ENCODE results near the gene NUDT3.
"Not testable (repeated sequence)": the region's sequence is repeated elsewhere in the genome, so short reads cannot be mapped to it uniquely, and the experiment has no call there.

NUDT3 gene

DNA sequence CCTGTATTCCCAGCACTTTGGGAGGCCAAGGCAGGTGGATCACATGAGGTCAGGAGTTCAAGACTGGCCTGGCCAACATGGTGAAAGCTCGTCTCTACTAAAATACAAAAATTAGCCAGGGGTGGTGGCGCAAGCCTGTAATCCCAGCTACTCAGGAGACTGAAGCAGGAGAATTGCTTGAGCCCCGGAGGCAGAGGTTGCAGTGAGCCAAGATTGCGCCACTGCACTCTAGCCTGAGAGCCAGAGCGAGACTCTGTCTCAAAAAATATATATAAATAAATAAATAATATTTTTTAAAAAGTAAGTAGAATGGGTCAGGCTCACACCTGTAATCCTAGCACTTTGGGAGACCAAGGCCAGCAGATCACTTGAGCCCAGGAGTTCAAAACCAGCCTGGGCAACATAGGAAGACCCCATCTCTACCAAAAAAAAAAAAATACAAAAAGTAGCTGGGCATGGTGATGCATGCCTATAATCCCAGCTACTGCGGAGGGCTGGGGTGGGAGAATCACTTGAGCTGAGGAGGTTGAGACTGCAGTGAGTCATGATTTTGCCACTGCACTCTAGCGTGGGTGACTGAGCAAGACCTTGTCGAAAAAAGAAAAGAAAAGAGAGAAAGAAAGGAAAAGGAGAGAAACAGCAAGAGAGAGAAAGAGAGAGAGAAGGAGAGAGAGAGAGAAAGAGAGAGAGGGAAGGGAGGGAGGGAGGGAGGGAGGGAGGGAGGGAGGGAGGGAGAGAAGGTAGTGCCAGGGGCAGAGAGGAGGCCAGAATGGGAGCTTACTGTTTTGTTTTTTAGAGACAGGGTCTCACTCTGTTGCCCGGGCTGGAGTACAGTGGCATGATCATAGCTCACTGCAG lies 26.5 kb downstream of the NUDT3 start:
- not testable (repeated sequence) for DNase-seq

DNA sequence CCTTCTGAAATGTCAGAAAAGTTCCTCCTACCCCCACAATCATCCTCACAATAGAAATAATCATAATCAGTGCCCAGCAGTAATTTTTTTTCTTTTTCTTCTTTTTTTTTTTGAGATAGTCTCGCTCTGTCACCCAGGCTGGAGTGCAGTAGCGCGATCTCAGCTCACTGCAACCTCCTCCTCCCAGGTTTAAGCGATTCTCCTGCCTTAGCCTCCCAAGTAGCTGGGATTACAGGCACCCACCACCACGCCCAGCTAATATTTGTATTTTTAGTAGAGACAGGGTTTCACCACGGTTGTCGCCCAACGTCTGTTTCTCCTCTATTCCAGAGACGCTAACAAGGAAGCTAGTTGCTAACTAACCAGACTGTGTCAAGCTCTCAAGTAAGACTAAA lies 28.8 kb downstream of the NUDT3 start:
- not testable (repeated sequence) for DNase-seq

DNA sequence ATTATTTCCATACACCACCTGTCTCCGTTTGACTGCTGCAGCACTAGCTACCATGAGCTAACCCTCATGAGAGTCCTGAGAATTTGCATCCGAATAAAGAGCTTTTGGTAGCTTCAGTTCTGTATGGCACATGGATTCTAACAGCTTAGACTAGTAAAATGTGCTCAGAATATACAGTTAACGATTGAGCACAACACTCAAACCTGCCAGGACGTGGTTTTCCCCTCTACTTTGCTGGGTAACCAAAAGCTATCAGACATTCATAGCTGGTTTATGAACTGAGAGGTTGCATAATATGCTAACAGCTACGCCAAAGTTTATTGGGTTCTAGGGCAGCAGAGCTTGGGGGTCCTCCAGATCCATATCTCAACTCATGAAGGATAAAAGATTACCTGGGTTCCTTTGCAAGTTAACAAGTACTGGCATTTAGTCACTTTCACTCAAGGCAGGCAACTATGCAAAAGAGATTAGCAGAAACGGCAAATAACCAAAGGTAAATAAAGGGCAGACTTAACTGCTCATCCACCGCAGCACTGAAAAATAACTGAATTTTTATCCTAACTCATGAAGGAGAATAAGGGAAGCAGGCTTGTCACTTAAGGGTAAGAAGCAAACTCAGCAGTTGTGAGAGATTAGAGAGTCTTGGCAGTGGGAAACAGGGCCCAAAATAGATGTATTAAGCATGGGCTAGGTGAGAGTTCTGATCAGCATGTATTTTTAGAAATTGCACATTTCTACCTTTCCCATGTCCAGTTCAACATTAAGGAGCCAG lies 29.4 kb downstream of the NUDT3 start:
- no peak for DNase-seq

DNA sequence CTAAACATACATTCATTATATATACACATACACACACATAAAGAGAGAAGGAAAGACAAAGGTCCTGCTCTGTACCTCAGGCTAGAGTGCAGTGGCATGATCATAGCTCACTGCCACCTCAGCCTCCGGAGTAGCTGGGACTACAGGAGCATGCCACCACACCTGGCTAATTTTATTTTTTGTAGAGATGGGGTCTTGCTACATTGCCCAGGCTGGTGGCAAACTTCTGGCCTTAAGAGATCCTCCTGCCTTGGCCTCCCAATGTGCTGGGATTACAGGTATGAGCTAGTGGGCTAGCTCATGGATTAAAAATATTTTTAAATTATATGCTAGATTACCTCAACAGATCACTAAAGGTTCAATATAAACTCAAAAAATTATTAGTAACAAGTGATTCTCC lies 30.3 kb downstream of the NUDT3 start:
- no peak for DNase-seq

DNA sequence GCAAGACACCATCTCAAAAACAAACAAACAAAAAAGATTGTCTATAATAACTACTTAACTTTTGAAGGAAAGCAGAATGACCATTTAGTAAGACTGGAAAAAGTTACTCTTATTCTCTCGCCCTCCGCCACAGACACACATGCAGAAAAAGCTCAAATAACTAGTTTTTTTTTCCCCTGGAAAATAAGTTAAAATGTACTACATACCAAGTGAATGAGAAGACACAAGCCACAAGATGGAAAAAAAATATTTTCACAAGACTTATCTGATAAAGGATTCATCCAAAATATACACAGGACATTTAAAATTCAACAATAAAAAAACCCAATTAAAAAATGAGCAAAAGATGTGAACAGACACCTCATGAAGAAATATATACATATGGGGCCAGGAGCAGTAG lies 31.9 kb downstream of the NUDT3 start:
- DNase-seq = no peak

DNA sequence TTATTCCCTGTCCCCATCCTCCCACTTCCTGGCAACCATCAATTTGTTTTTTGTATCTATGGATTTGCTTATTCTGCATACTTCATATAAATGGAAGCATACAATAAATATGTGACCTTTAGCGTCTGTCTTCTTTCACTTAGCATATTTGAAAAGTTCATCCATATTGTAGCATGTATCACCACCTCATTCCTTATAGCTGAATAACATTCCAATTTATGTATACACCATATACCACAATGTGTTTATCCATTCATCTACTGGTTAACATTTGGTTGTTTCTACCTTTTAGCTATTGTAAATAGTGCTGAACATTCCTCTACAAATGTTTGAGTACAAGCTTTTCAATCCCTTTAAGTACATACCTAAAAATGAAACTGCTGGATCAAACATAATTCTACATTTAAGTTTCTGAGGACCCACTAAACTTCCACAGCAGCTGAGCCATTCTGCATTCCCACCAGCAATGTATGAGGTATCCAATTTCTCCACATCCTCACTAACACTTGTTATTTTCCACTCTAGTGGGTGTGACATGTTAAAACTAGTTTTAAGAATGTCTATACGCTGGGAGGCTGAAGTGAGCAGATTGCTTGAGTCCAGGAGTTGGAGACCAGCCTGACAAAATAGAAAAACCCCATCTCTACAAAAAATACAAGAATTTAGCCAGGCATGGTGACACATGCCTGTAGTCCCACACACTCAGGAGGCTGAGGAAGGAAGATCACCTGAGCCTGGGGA lies 32.9 kb downstream of the NUDT3 start:
- no peak for DNase-seq

DNA sequence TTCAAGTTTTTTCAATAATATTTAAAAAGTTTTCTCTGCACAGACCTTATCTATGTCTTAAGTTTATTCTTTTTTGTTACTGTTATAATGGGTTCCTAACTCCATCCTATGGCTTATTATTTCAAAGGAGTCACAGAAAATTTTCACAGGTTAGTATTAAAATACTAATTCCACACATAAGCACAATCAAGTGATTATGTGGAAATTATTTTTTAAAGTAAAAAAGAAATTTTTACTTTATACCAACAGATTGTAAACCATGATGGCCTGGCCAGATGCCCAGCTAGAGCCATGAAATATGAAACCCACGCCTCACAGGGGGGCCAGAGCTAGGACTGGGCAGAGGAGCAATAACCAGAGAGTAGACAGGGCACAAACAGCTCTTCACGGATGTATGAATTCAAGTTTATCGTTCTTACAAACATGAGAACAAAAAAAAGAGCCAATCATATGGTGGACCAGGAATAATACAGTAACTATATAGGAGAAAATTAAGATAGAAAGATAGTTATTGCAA lies 34.0 kb downstream of the NUDT3 start:
- no peak for DNase-seq

DNA sequence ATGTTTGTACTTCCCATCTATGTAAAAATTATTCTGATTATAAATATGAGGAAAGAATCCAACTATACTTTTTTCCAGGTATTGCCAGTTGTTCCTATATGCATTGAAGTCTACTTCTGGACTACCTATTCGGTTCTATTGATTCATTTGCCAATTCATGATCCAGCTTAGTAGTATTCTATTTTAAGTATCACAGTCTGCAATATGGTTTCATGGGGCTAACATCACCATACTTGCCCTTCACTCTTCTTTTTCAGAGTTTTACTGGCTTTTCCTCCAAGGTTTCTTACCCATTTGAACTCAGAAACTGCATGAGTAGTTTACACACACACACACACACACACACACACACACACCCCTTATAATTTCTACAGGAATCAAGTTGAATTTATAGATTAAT lies 34.5 kb downstream of the NUDT3 start:
- DNase-seq = no peak

DNA sequence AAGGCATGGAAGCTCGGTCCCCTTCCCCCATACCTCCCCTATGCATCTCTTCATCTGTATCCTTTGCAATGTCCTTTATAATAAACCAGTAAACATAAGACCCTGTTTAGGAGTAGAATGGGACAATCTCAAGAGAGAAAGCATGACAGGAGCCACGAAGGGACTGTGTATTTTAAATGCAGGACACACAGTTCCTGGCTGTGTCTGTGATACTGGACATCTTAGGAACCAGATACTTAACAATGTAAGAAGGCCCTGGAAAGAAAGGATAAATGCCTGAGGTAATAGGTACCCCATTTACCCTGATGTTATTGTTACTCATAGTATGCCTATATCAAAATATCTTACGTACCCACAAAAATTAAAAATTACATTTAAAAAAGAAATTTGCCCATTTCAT lies 36.6 kb downstream of the NUDT3 start:
- DNase-seq = no peak

DNA sequence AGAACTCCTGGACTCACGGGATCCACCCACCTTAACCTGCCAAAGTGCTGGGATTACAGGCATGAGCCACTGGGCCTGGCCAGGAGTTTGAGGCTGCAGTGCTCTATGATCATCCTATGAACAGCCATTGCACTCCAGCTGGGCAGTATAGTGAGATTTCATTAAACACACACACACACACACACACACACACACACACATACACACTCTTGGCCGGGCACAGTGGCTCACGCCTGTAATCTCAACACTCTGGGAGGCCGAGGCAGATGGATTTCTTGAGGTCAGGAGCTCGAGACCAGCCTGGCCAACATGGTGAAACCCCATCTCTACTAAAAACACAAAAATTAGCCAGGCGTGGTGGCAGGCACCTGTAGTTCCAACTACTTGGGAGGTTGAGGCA lies 38.2 kb downstream of the NUDT3 start:
- not testable (repeated sequence) for DNase-seq

DNA sequence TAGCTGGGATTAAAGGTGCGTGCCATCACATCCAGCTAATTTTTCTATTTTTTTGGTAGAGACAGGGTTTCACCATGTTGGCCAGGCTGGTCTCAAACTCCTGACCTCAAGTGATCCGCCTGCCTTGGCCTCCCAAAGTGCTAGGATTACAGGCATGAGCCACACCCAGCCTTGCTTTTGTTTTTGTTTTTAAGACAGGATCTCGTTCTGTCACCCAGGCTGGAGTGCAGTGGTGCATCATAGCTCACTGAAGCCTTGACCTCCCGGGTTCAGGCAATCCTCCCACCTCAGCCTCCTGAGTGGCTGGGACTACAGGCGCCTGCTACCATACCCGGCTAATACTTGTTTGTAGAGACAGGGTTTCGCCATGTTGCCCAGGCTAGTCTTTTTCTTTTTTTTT lies 38.9 kb downstream of the NUDT3 start:
- DNase-seq = not testable (repeated sequence)

DNA sequence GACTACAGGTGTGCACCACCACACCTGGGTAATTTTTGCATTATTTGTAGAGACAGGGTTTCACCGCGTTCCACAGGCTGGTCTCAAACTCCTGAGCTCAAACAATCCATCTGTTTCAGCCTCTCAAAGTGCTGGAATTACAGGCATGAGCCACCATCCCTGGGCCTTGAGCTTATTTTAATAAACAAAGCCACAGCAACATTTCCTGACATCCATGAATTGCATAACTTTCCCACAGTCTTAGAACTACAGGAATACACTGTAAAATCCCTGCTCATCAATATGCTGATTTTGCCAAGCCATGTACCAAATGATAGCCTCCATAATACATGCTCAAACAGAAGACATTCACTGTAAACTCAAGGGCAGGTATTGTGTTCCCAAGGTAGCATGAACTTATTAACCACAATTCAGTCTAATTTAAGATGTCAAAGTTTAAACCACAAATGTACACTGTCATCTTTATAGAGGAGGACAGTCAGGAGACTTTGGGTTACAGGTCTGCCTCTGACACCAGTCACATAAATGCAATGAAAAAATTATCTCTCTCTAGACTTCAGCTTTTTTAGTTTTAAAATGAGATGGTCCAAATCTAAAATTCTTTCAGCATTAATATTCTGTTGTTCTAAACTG lies 40.0 kb downstream of the NUDT3 start:
- DNase-seq = no peak

DNA sequence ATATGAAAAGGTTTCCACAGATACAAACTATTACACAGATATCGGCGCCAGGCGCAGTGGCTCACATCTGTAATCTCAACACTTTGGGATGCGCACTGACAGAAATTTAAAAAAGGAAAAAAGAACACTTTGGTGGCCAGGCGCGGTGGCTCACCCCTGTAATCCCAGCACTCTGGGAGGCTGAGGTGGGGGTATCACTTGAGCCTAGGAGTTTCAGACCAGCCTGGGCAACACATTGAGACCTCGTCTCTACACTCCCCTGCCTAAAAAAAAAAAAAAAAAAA lies 41.6 kb downstream of the NUDT3 start:
- DNase-seq = no peak

DNA sequence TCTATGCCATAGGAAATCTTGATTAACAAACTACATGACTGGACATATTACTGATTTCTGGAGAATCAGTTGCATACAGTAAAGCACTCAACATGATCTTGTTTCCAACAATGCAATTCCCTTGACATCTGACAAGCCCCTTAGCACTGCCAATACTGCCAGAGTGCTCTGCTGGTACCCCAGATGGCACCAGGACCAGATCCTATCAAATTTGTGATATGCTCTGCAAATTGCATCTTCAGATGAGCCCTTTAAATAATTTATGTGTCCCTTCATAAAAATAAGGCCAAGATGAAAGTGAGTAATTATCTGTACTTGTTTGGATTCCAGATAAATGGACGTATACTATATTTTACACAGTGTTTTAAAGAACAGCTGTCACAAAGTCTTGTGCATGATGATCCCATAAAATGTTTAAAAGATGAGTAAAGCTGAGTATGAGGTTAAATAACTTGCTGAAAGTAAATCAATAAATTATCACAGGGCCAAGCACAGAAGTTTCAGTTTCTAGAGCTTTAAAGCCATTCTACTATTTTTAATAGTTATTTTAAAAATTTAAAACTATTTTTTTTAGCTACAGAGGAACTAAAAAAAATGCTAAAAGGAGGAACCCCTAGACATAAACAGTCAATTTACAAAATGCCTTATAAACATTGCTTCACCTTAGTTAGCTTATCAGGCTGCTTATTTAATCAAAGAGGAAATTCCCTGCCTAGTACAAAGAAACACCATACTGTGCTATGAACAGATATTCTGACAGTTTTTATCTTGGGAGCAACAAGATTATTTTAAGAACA lies 42.1 kb downstream of the NUDT3 start:
- no peak for DNase-seq

DNA sequence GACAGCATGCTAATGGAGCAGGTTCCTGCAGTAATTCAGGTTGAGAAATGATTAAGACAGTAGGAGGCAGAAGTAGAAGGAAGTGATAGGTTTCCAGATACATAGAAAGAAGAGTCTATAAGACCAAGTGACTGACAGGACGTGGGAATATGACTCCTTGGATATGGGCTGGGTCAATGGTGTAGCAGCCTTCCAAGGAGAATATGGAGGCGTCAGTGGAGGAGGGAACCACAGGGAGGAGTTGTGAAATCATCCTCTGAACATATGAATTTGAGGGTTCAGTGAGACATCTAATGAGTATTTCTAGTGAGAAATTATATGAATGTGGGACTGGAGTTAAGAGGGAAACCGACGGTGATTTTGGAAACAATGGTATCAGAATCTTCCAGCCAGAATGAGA lies 43.3 kb downstream of the NUDT3 start:
- no peak for DNase-seq

DNA sequence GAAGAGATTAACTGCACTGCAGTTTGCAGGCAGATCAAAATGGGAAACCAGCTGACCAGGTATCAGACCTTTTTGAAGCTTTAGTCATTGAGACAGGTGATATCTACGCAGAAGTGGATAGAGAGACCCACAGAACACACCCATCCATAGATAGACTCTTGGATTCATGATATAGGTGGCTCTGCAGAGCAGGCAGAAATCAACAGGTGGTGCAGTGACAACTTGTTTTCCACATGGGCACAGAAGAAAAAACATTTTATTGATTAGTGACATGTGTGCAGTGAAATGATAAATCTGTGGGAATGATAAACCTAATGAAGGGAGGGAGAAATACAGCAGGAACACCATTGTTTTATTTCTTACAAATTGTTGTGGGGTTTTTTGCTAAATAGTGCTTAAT lies 45.2 kb downstream of the NUDT3 start:
- no peak for DNase-seq

DNA sequence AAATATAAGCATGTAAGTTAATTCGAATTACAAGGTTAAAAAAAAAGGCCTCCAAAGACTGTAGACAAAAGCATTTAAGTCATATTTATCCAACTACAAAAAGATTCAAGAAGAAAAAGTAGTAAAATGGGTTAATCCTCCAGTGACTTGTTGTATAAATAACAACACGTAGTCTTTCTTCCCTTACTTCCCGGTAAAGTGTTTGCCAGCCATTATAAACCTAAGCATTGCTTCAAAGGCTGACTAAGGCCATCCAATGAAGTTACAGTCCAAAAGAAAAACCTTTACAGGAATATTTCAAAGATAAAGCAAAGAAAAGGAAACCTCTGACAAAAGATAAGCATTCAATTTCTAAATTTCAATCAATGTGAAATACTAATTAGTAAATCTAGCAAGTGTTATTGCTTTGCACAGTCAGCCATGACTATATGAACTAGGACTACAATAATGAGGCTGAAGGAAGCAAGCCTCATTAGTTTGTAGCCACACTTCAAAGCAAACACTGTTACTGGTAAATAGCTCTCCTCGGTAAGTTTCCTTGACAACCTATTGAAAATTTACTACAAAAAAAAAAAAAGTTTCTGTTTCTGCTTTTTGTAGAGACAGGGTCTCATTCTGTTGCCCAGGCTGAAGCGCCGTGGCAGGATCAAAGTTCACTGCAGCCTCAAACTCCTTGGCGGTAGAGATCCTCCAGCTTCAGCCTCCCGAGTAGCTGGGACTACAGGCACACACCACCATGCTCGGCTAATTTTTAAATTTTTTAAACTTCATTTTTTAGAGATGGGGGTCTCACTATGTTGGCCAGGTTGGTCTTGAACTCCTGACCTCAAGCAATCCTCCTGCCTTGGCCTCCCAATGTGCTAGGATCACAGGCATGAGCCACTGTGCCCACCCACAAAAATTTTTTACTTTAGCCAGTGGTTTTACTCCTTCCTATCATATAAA lies 46.0 kb downstream of the NUDT3 start:
- no peak for DNase-seq

DNA sequence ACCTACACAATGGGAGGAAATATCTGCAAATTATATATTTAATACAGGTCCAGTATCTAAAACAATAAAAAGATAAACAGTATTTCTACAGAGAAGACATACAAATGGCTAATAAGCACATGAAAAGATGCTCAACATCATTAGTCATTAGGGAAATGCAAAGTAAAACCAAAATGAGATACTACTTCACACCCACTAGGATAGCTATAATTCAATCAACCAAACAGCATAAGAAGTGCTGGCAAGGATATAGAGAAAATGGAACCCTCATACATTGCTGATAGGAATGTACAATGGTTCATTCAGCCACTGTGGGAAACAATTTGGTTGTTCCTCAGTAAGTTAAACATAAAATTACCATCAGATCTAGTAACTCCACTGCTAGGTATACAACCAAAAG lies 48.7 kb downstream of the NUDT3 start:
- DNase-seq = no peak

DNA sequence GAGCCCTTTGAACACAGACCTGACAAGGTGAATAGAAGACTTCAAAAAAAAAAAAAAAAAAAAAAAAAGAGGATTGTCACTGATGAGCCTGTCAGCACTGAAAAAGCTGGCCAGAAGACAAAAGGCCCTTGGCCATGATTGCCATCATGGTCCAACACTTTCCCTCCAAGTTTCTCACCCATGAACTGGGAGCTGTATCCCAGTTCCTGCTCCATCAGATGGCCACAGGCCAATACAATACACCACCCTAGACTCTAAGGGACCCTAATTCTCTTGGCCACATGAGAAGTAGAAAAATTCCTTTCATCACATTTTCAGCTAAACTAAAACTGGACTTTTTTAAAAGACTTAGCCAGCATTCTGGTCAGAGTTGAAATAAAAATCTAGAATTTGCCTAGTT lies 50.2 kb downstream of the NUDT3 start:
- DNase-seq = no peak

DNA sequence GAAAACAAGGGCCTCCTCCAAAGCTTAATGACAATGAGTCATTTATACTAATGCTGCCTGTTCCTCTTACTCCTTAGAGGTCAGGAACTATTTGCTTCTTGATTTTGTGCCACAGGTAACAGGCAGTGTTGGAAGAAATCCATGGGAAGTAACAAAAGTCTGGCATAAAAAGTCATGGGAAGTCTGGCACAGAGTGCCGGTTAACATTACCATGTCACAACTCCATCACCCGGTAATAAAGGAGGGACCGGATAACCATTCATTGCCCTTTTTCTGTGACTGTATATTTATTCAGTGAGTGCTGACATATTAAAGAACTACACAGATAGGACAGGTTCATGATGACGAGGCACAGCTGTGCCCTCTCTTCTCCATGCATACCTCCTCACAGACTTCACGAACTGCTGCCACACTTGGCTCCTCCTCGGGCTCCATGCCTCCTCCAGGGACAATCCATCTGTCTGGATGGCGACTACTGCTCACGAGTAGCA lies 50.9 kb downstream of the NUDT3 start:
- DNase-seq = no peak

DNA sequence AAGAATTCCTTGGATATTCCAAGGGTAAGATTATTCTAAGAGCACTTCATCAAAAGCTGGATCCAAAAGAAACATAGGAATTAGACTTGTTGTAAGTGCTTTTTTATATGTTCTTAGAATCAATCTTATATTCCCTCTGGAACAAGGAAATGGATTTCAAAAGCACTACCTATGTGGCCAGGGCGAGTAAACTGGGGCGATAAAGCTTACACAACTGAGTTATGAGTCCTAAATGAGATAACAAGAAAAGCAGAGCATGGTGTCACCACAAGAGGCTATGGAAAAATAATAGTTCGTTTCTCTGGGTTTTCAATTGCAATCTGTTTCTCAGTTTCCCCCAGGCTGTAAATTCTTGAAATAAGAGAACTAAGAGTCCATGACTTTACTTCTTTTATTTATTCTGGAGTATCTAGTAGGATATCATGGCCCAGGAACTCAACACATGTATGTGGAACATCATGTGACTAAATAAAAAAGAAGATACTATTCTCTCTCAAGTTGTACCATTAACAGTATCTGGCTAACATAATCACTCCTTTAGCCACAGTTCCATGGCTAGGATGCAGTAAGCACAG lies 51.5 kb downstream of the NUDT3 start:
- no peak for DNase-seq

All from NCI-H774 (cell line).